ENCODE data around the gene CACNA1B.

Gene CACNA1B

GRCh38 chr9:137969685-137970084, 92.1 kb downstream of the CACNA1B start:
- no peak for DNase-seq

- DNase-seq, result no peak
Observed at GRCh38 chr9:137970098-137970497, 92.5 kb downstream of the CACNA1B start.

- no peak for DNase-seq
Observed at GRCh38 chr9:137970686-137971476, 93.3 kb downstream of the CACNA1B start.

GRCh38 chr9:137971477-137972138, 94.0 kb downstream of the CACNA1B start:
- DNase-seq, result no peak

- DNase-seq, result no peak
Observed at GRCh38 chr9:137972355-137972987, 94.9 kb downstream of the CACNA1B start.

- no peak for DNase-seq
Observed at GRCh38 chr9:137972988-137973470, 95.4 kb downstream of the CACNA1B start.

- no peak for DNase-seq
Observed at GRCh38 chr9:137973829-137974416, 96.3 kb downstream of the CACNA1B start.

GRCh38 chr9:137974746-137975526, 97.4 kb downstream of the CACNA1B start:
- DNase-seq, result no peak

GRCh38 chr9:137975527-137975913, 97.9 kb downstream of the CACNA1B start:
- DNase-seq, result no peak

GRCh38 chr9:137975936-137976565, 98.5 kb downstream of the CACNA1B start:
- no peak for DNase-seq

GRCh38 chr9:137977571-137978261, 100.1 kb downstream of the CACNA1B start:
- no peak for DNase-seq

- no peak for DNase-seq
Observed at GRCh38 chr9:137978262-137978714, 100.7 kb downstream of the CACNA1B start.

GRCh38 chr9:137982200-137982599, 104.6 kb downstream of the CACNA1B start:
- no peak for DNase-seq

- no peak for DNase-seq
Observed at GRCh38 chr9:137984005-137984404, 106.4 kb downstream of the CACNA1B start.

GRCh38 chr9:137984520-137985257, 107.1 kb downstream of the CACNA1B start:
- DNase-seq, result no peak

- DNase-seq, result no peak
Observed at GRCh38 chr9:137985637-137986071, 108.1 kb downstream of the CACNA1B start.

- no peak for DNase-seq
Observed at GRCh38 chr9:137986268-137987099, 108.9 kb downstream of the CACNA1B start.

- DNase-seq, result no peak
Observed at GRCh38 chr9:137987244-137988030, 109.9 kb downstream of the CACNA1B start.

GRCh38 chr9:137988051-137988450, 110.5 kb downstream of the CACNA1B start:
- no peak for DNase-seq

All from NCI-H446 treated with DMSO at 0.1 percent for 48 hours (cell line).